Stomach (tissue), 4 donors: ENCODE data around the gene NTF3.

ENCODE experiments used
- CTCF ChIP-seq, 7 experiments: fragments of 450-650 bp in 4 of 7; fragments of 200-600 bp in 3 of 7; sonication (generic) in 3 of 7; IDR thresholded peaks; one replicate each; pipeline ENCODE4 v1.5.1; 2016 to 2019; ENCODE audit warnings: antibody characterized with exemption in 7 of 7, control low read depth in 2 of 7, mild to moderate bottlenecking in 1 of 7
- POLR2A ChIP-seq, 4 donors: fragments of 450-650 bp; IDR thresholded peaks; one replicate each; pipeline ENCODE4 v1.6.1; 2016; ENCODE audit warnings: antibody characterized with exemption in 4 of 4, control low read depth in 2 of 4, mild to moderate bottlenecking in 1 of 4, moderate library complexity in 1 of 4

- no peak for TF ChIP-seq POLR2A (IDR thresholded peaks at IDR 0.05)
- no peak for TF ChIP-seq CTCF (IDR thresholded peaks at IDR 0.05)
Measured at GRCh38 chr12:5407034-5407856, 24.7 kb upstream of the NTF3 start.
